Measurements from ENCODE around the gene STAT3. TPM values are rescaled to one million over a fixed set of nuclear protein-coding genes. Genes with fewer than 3 reads are reported as not detected.

Gene STAT3
- total and polyA plus RNA-seq, 2 donors (not counting 3 experiments of a cell fraction or from before 2014, with no cell fraction given) = 59.1 to 124 TPM

- no peak for TF ChIP-seq GATA2 (IDR thresholded peaks at IDR 0.05; ENCODE audit: insufficient read depth, insufficient read length, low read depth, low read length)
- no peak for TF ChIP-seq FOS (IDR thresholded peaks at IDR 0.05; ENCODE audit: borderline replicate concordance, insufficient read depth, low read length)
- TF ChIP-seq POLR2A (IDR thresholded peaks at IDR 0.05; ENCODE audit: low read depth, low read length) = no peak
- TF ChIP-seq POLR2AphosphoS5 (IDR thresholded peaks at IDR 0.05; ENCODE audit: insufficient read depth, low read depth, low read length) = no peak
- no peak for TF ChIP-seq MAX (IDR thresholded peaks at IDR 0.05; ENCODE audit: insufficient read depth, insufficient read length)
- no peak for TF ChIP-seq JUN (IDR thresholded peaks at IDR 0.05; ENCODE audit: borderline replicate concordance, insufficient read depth, insufficient read length, low read depth)
- no peak for TF ChIP-seq MYC (IDR thresholded peaks at IDR 0.05; ENCODE audit: low read depth, low read length)
- TF ChIP-seq CTCF (IDR thresholded peaks at IDR 0.05; ENCODE audit: extremely low read depth in 1 of 2, insufficient read depth in 1 of 2, low read depth in 1 of 2, low read length in 2 of 2) = no peak
- TF ChIP-seq EZH2 (IDR thresholded peaks at IDR 0.05; ENCODE audit: borderline replicate concordance, low read depth, low read length, severe bottlenecking) = no peak
- Histone ChIP-seq H3K4me1 (ENCODE audit: control insufficient read depth, extremely low read depth, insufficient read depth, low read length) (no peaks in the 10 kb centered on the region), H4K20me1 (replicated peaks; ENCODE audit: control insufficient read depth, extremely low read depth, insufficient read depth, low read length) (peaks cover 9% of the 10 kb centered on the region), H3K4me2 (ENCODE audit: insufficient read depth, low read length) (no peak overlapping the region), H3K9me3 (replicated peaks; ENCODE audit: control insufficient read depth, insufficient read depth, low read length) (no peaks in the 10 kb centered on the region), H3K4me3 (replicated peaks in 1 of 3; ENCODE audit: insufficient read depth in 1 of 3, low read depth in 1 of 3, low read length in 3 of 3) (no peak overlapping the region), H3K9me1 (replicated peaks; ENCODE audit: control insufficient read depth, extremely low read depth, insufficient read depth, low read length) (no peaks in the 10 kb centered on the region), H3K36me3 (ENCODE audit: control insufficient read depth in 2 of 2, extremely low read depth in 1 of 2, insufficient read depth in 2 of 2, low read length in 2 of 2) (no peaks in the 10 kb centered on the region), H3K27me3 (ENCODE audit: control insufficient read depth in 2 of 2, insufficient read depth in 2 of 2, low read length in 2 of 2) (no peaks in the 10 kb centered on the region), H3K27ac (ENCODE audit: insufficient read depth, low read depth, low read length) (no peak overlapping the region), H3K79me2 (ENCODE audit: control insufficient read depth, insufficient read depth, low read length) (peaks cover 83% of the 10 kb centered on the region), H3K9ac (replicated peaks; ENCODE audit: extremely low read depth, insufficient read depth, low read length) (no peak overlapping the region), H2AFZ (ENCODE audit: low read depth, low read length) (no peak overlapping the region)
- intact Hi-C loops (cut with micrococcal nuclease) = no loop called here
- FAIRE-seq = no peak
- peak; percentile 32 for DNase-seq (ENCODE audit: low read depth, low spot score)
- ChIA-PET CTCF (no interaction called here), POLR2A (interaction anchor here (0.6 kb wide), 1 partner anchor 182 kb away, joined by 3 read pairs; no protein-coding TSS in a partner anchor)
- dilution Hi-C loops (cut with MboI; ENCODE audit: extremely low pct_ligation_motif_present, low sequenced_read_pairs) = no loop called here
- no TSS peak for BruUV-seq (replicated peaks)
These were observed 23.1 kb downstream of the STAT3 start for GRCh38 chr17:42365136-42365535.
